Measurements from ENCODE around the gene FAM163B.

FAM163B gene

DNA sequence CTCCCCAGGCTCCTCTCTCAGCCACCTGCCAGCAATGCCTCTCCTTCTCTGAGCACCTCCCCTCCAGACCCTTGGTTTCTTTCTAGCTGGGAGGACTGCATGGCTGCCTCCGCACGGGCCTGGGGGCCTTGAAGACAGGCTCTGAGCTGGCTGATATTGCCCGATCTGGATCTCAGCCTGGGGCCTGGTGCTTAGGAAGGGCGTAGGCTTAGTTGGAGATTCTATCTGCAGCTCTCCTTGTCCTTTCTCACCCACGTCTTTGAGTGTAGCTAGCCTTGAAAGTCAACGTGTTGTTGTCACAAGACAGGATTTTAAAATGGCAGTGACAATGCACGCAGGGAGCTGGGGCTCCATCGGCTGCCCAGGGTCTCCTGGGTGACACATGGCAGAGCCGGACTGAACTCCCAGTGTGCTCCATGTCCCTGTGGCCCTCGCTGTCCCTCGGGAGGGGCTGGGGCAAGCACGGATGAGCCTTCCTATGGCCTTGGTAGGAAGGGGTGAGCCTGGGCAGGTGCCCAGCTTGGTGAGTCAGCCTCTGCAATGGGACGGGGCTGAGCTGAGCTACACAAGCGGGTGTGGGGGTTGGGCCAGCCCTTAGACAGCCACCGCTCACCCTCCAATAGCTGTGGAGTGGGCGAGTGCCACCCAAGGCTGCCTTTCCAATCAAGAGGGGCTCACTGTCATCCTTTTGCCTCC lies 65.3 kb downstream of the FAM163B start:
- in situ Hi-C loops (cut with HindIII; ENCODE audit: low pct_unique_long_range_greater_than_20kb, low sequenced_read_pairs) = no loop called here
- no peak for TF ChIP-seq JUND (IDR thresholded peaks at IDR 0.05; ENCODE audit: low read depth)
- peak in 1 of 2 experiments; percentile 1 for DNase-seq (ENCODE audit: low read depth in 1 of 2, low spot score in 1 of 2)

DNA sequence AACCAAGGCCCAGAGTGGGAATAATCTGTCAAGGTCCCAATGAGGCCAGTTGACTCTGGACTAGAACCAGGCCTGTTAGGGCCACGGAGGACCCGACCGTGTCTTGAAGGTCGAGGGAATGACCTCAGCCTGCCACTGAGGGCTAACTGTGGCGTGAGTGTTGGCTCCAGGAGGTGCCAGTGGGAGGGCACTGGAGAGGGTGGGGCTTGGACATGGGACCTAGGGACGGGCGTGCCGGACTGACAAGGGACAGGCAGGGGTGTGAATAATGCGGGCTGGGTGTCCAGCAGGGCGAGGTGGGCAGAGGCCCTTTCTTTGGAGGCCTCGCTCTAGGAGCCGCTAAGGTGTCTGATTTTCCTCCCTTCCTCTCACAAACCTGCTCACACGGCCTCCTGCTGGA lies 67.2 kb downstream of the FAM163B start:
- in situ Hi-C loops (cut with HindIII; ENCODE audit: low pct_unique_long_range_greater_than_20kb, low sequenced_read_pairs) = no loop called here
- DNase-seq (ENCODE audit: low read depth in 1 of 2, low spot score in 1 of 2) = peak in 1 of 2 experiments; percentile 0
- TF ChIP-seq JUND (IDR thresholded peaks at IDR 0.05; ENCODE audit: low read depth) = no peak

DNA sequence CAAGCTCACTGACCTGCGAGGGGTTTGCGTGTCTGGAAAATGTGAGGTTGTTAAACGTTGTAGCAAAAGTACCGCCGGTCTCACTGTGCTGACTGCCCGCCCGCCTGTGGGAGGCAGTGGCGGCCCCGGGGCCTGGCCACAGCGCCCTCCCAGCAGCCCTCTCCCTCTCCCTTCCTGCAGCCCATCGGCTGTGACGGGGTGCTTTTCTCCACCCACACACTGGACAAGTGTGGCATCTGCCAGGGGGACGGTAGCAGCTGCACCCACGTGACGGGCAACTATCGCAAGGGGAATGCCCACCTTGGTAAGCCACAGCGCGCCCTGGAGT lies 68.5 kb downstream of the FAM163B start:
- TF ChIP-seq JUND (IDR thresholded peaks at IDR 0.05; ENCODE audit: low read depth) = no peak
- in situ Hi-C loops (cut with HindIII; ENCODE audit: low pct_unique_long_range_greater_than_20kb, low sequenced_read_pairs) = no loop called here
- no peak for DNase-seq (ENCODE audit: low read depth in 1 of 2, low spot score in 1 of 2)

DNA sequence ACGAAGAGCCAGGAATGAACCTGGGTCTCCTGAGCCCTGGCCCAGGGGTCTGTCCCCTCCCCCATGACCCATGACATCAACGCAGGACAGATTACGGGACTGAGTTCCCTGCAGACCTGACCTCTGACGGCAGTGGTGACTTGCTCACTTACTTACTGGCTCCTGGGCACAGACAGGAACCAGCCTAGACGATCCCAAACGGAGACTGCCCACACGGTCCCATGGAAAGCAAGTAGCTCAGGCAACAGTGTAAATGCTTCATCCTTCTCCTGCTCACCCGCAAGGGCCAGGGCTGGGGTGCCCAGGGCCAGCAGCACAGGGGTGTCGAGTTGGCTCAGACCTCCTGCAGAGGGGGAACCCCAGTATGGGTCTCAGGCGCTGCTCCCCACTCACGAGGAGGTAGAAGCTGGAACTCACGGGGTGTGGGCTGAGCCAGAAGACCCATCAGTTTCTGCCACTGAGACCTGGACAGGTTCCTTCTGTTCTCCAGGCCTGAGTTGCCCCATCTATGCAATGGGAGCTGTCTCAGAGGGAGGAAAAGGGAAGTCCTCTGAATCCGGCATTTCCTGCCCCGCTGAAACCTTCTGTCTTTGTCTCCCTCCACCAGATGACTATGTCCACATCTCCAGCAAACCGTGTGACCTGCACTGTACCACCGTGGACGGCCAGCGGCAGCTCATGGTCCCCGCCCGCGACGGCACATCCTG lies 69.0 kb downstream of the FAM163B start:
- DNase-seq (ENCODE audit: low read depth in 1 of 2, low spot score in 1 of 2) = peak in 1 of 2 experiments; percentile 11
- TF ChIP-seq JUND (IDR thresholded peaks at IDR 0.05; ENCODE audit: low read depth) = no peak
- in situ Hi-C loops (cut with HindIII; ENCODE audit: low pct_unique_long_range_greater_than_20kb, low sequenced_read_pairs) = no loop called here

DNA sequence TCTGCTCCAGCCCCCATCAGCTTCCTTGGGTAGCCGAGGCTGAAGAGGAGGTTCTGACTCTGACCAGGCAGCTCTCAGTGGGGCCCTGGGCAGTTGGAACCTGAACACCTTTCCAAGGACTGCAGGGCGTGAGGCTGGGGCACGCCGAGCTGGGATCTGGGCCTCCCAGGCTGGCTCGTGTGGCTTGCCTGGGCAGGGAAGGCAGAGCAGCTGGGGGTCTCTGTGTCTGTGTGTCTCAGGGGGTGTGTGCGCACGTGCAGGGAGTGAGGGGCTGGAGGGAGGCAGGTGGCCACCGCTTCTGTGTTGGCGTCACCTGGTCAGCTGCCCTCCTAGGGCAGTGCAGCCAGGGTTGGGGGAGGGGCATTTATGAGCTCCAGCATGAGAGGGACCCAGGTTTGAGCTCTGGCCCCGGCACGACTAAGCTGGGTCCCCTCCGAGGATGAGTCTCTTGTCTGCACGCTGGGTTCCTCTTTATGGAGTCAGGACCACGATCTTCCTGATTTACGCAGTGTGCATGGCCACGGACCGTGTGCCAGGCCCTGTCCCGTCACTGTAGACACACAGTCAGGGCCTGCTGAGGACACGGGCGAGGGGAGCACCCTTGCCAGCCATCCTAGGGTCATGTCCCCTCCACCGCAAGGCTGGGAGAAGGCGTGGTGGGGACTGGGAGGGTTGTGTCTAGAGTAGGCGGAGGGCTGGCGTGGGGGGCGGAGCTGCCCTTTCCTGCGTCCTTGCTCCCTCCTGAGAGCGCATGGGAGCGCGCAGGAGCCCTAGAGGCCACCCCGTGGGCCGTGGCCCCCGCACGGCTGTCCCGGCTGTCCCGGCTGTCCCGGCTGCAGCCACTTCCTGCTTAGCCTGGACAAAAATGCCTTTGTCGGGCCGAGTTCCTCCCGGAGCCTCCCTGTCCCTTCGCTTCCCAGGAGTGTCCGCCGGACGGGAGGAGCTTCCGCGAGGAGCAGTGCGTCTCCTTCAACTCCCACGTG lies 70.0 kb downstream of the FAM163B start:
- in situ Hi-C loops (cut with HindIII; ENCODE audit: low pct_unique_long_range_greater_than_20kb, low sequenced_read_pairs) = no loop called here
- no peak for TF ChIP-seq JUND (IDR thresholded peaks at IDR 0.05; ENCODE audit: low read depth)
- peak in 1 of 2 experiments; percentile 5 for DNase-seq (ENCODE audit: low read depth in 1 of 2, low spot score in 1 of 2)

DNA sequence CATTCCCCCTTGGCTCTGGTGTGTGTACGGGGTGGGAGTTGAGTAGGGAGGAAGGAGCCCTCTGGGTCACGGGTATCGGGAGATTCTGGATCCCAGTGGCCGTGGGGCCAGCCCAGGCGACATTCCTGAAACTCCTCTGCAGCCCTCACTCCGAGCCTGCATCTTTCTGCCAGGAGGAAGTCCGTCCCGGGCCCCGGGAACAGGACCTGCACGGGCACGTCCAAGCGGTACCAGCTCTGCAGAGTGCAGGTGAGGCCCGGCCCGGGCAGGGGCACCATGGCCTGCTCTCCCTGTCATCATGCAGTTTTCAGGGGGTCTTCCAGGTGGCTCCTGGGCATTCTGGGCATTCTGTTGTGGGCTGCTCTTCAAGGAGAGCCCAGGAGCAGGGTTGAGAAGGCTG lies 71.0 kb downstream of the FAM163B start:
- peak in 1 of 2 experiments; percentile 17 for DNase-seq (ENCODE audit: low read depth in 1 of 2, low spot score in 1 of 2)
- TF ChIP-seq JUND (IDR thresholded peaks at IDR 0.05; ENCODE audit: low read depth) = no peak
- in situ Hi-C loops (cut with HindIII; ENCODE audit: low pct_unique_long_range_greater_than_20kb, low sequenced_read_pairs) = no loop called here

DNA sequence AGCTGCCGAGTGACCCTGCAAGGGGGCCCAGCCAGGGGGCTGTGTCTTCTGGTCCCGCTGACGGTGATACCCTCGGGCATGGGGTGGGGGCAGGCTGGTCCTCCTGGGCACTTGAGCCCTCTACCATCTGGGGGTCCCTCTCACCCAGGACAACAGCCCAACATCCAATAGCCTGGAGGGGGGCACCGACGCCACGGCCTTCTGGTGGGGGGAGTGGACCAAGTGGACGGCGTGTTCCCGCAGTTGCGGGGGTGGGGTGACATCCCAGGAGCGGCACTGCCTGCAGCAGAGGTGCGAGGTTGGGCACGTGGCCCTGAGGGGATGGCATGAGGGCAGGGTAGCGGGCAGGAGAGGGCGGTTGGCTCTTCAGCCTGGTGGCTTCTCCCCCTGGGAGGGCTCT lies 71.9 kb downstream of the FAM163B start:
- no peak for TF ChIP-seq JUND (IDR thresholded peaks at IDR 0.05; ENCODE audit: low read depth)
- no peak for DNase-seq (ENCODE audit: low read depth in 1 of 2, low spot score in 1 of 2)
- in situ Hi-C loops (cut with HindIII; ENCODE audit: low pct_unique_long_range_greater_than_20kb, low sequenced_read_pairs) = no loop called here

DNA sequence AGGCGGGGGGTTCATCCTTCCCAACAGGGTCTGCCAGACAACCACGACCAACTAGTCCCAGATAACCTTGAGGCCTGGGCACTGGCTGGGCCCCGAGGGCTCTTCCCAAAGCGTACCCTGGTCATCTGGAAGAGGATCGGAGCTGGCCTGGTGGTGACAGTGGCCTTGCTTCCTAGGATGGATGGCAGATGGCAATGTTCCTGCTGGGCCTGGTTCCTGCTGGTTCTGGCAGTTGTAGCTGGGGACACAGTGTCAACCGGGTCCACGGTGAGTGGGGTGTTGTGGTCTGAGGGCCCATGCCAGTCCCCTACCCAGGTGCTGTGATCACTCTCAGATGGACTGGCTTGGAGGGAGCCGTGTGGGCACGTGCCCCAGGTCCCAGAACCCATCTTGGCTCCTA lies 72.7 kb downstream of the FAM163B start:
- TF ChIP-seq JUND (IDR thresholded peaks at IDR 0.05; ENCODE audit: low read depth) = no peak
- DNase-seq (ENCODE audit: low read depth in 1 of 2, low spot score in 1 of 2) = no peak
- in situ Hi-C loops (cut with HindIII; ENCODE audit: low pct_unique_long_range_greater_than_20kb, low sequenced_read_pairs) = no loop called here

DNA sequence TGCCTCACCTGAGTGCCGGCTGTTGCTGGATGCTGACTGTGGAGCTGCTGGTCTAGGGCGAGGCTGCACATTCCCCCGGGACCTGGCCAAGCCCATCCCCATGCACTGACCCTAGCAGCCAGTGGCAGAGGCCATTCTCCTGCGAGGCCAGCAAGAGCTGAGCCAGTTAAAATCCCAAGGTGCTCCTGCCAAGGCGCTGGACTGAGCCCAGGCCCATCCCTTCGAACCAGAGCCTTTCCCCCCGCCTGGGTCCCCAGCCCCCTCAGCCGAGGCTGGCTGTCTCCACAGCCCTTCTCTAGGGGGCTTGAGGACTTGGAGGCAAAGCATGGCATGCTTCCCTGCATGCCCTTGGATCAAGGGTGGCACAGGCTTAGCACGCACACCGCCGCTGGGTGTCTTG lies 73.1 kb downstream of the FAM163B start:
- in situ Hi-C loops (cut with HindIII; ENCODE audit: low pct_unique_long_range_greater_than_20kb, low sequenced_read_pairs) = no loop called here
- no peak for TF ChIP-seq JUND (IDR thresholded peaks at IDR 0.05; ENCODE audit: low read depth)
- DNase-seq (ENCODE audit: low read depth in 1 of 2, low spot score in 1 of 2) = no peak

DNA sequence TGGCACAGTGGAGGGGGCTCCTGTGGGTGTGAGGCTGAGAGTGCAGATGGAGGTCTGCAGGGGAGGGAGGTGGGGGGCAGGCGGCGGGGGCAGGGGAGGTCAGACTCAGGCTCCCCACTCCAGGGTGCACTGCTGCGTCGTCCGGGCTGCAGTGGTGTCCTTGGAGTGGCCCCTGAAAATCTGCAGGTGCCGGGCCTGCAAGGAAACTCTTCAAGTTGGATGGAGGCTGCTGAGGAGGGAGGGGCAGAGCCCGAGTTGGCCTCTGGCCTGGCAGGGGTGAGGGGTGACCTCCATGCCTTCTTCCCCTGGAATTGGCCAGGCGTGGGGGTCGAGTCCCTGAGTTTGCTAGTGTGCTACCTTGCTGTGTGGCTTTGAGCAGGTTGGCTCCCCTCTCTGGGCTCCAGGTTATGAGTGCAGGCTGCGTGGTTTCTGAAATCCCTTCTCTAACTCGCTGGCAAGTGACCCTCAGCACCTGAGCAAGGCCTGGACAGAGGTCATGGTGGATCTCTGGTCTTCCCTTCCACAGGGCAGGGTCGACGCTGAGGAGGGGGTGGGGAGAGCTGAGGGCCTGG lies 73.8 kb downstream of the FAM163B start:
- TF ChIP-seq JUND (IDR thresholded peaks at IDR 0.05; ENCODE audit: low read depth) = no peak
- in situ Hi-C loops (cut with HindIII; ENCODE audit: low pct_unique_long_range_greater_than_20kb, low sequenced_read_pairs) = no loop called here
- no peak for DNase-seq (ENCODE audit: low read depth in 1 of 2, low spot score in 1 of 2)

DNA sequence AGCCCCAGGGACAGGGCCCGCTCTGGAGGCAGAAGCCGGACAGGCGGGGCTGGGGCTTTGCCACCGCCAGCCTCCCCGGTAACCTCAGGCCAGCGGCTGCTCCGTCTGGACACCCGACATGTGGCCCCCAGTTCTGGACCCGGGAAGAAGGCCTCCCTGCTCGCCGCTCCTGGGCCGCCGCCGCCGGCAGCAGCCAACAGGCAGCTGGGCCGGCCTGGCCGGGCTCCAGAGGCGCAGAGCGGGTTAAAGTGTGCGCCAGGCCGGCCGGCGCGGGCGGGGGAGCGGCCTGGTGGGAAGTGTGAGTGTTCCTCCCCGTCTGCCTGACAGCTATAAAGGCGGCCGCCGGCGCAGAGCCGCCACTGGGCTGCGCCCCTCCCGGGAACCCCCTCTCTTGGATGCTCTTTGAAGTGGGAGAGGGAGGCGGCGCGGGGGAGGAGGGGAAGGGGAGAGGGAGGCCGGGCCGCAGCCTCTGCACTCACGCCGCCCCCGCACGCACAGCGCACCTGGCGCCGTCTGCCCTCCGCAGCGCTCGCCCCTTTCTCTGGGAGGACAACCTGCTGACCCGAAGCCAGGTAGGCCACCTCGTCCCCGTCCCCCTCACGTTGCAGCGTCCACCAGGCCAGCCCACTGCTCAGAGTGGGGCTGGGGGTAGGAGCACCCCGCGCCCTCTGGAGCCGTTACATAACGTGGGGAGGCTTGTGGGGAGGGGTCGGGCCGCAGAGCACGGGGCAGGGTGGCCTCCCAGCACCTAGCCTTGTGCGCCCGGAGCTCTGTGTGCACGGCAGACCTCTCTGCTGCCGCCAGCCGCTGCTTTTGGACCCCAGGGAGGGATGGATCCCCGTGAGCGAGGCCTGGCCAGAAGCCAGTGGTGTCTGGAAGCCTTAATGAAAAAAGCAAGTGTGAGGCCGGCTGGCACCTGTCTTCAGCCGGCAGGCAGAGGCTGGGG lies 74.6 kb downstream of the FAM163B start, which contains the start of gene ADAMTSL2:
ADAMTSL2 (plus strand) TSS at position 359 of the 946 bp plus-strand sequence. CDS start 2,009 bp downstream, outside the sequence.
- no peak for DNase-seq (ENCODE audit: low read depth in 1 of 2, low spot score in 1 of 2)
- in situ Hi-C loops (cut with HindIII; ENCODE audit: low pct_unique_long_range_greater_than_20kb, low sequenced_read_pairs) = no loop called here
- TF ChIP-seq JUND (IDR thresholded peaks at IDR 0.05; ENCODE audit: low read depth) = no peak

All from T47D (cell line).